ENCODE data around the gene HES4.

- TF ChIP-seq, protein P1, sequence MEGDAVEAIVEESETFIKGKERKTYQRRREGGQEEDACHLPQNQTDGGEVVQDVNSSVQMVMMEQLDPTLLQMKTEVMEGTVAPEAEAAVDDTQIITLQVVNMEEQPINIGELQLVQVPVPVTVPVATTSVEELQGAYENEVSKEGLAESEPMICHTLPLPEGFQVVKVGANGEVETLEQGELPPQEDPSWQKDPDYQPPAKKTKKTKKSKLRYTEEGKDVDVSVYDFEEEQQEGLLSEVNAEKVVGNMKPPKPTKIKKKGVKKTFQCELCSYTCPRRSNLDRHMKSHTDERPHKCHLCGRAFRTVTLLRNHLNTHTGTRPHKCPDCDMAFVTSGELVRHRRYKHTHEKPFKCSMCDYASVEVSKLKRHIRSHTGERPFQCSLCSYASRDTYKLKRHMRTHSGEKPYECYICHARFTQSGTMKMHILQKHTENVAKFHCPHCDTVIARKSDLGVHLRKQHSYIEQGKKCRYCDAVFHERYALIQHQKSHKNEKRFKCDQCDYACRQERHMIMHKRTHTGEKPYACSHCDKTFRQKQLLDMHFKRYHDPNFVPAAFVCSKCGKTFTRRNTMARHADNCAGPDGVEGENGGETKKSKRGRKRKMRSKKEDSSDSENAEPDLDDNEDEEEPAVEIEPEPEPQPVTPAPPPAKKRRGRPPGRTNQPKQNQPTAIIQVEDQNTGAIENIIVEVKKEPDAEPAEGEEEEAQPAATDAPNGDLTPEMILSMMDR (conservative IDR thresholded peaks at IDR 0.05; ENCODE audit: low read depth, low read length): no peak
- no peak for TF ChIP-seq EZH2 (IDR thresholded peaks at IDR 0.05; ENCODE audit: borderline replicate concordance, low read depth, low read length, poor library complexity, severe bottlenecking)
These were observed 49.6 kb downstream of the HES4 start for GRCh38 chr1:950268-950667.

Data from A673 (cell line).